CD8-positive, alpha-beta memory T cell (primary cell): Measurements from ENCODE around the gene SIL1. TPM values are rescaled to one million over a fixed set of nuclear protein-coding genes. Genes with fewer than 3 reads are reported as not detected.

Experiments used
- CTCF ChIA-PET: fragments of 350-600 bp; sonication (Branson Sonifier 250); formaldehyde crosslinking; loops from one replicate; lab custom pipeline; 2021; ENCODE audit warnings: antibody characterized with exemption; lab: Charles Lee
- POLR2A ChIA-PET: fragments of 350-600 bp; sonication (Branson Sonifier 250); formaldehyde crosslinking; loops from one replicate; lab custom pipeline; 2021; ENCODE audit warnings: antibody characterized with exemption; lab: Charles Lee
- DNase-seq, 5 donors: peaks; one replicate each; pipeline versions ENCODE4 v3.0.0 to v3.0.0-alpha.2; 2020 to 2022; ENCODE audit warnings: mixed read lengths in 1 of 5
- H3K27ac ChIP-seq: one replicate; pipeline ENCODE4 v1.7.0; 2013; ENCODE audit warnings: low read depth, mild to moderate bottlenecking, low read length, moderate library complexity
- H3K27me3 ChIP-seq: 2 replicates; pipeline ENCODE4 v1.7.0; 2013; ENCODE audit warnings: low read length, mild to moderate bottlenecking; ENCODE audit not compliant: insufficient read depth, poor library complexity, severe bottlenecking
- H3K36me3 ChIP-seq: 2 replicates; pipeline ENCODE4 v1.7.0; 2013; ENCODE audit warnings: mild to moderate bottlenecking, low read length, moderate library complexity; ENCODE audit not compliant: insufficient read depth
- H3K4me1 ChIP-seq: 2 replicates; pipeline ENCODE4 v1.7.0; 2013; ENCODE audit warnings: mild to moderate bottlenecking, low read length, moderate library complexity; ENCODE audit not compliant: insufficient read depth
- H3K4me3 ChIP-seq: 2 replicates; pipeline ENCODE4 v1.7.0; 2013; ENCODE audit warnings: mild to moderate bottlenecking, low read length
- H3K9me3 ChIP-seq: 2 replicates; pipeline ENCODE4 v1.7.0; 2013; ENCODE audit warnings: mild to moderate bottlenecking, low read length
- H3K27ac Mint-ChIP-seq, 8 donors: one replicate each; pipeline ENCODE4 v1.8.0; 2020 to 2021; ENCODE audit warnings: mixed read lengths in 8 of 8, mild to moderate bottlenecking in 6 of 8, inconsistent platforms in 3 of 8, moderate library complexity in 3 of 8
- H3K27me3 Mint-ChIP-seq, 2 donors: one replicate each; pipeline ENCODE4 v1.8.0; 2020 to 2021; ENCODE audit warnings: mixed read lengths in 2 of 2, mild to moderate bottlenecking in 1 of 2, moderate library complexity in 1 of 2
- H3K36me3 Mint-ChIP-seq, 3 donors: one replicate each; pipeline ENCODE4 v1.8.0; 2020 to 2021; ENCODE audit warnings: mixed read lengths in 3 of 3, inconsistent platforms in 1 of 3, mild to moderate bottlenecking in 1 of 3
- H3K4me1 Mint-ChIP-seq, 3 donors: one replicate each; pipeline ENCODE4 v1.8.0; 2020 to 2021; ENCODE audit warnings: mixed read lengths in 3 of 3, inconsistent platforms in 1 of 3, mild to moderate bottlenecking in 1 of 3
- H3K4me3 Mint-ChIP-seq, 7 donors: one replicate each; pipeline ENCODE4 v1.8.0; 2020 to 2021; ENCODE audit warnings: mixed read lengths in 7 of 7, mild to moderate bottlenecking in 6 of 7, moderate library complexity in 4 of 7, inconsistent platforms in 2 of 7
- H3K9me3 Mint-ChIP-seq, 5 donors: one replicate each; pipeline ENCODE4 v1.8.0; 2020 to 2022; ENCODE audit warnings: mixed read lengths in 5 of 5, mild to moderate bottlenecking in 3 of 5, moderate library complexity in 2 of 5, inconsistent platforms in 1 of 5
- polyA plus RNA-seq: library from polyadenylated mRNA; unstranded; fragments of 300-500 nt; fragmentation: Illumina TruSeq; gene quantifications from one replicate; pipeline ENCODE4 v1.2.3, GENCODE V29; 2021
- total RNA-seq, 2 experiments: library from RNA; stranded (reverse); gene quantifications; one replicate each; pipeline ENCODE4 v1.2.3, GENCODE V29; 2021

The SIL1 gene
- total and polyA plus RNA-seq, 3 experiments from 2014 or later, result 15.0 to 27.5 (median 26.6) TPM

DNA sequence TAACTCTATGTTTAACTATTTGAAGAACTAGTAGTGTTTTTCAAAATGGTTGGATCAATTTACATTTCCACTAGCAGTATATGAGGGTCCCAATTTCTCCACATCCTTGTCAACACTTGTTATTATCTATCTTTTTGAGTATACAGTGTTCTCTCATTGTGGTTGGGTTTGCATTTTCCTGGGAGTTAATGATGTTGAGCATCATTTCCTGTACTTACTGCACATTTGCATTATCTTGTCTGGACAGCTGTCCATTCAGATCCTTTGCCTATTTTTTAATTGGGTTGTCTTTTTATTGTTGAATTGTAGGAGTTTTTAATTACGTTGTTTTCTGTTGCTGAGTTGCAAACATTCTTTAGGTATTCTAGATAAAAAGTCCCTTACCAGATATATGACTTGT is 219.6 kb downstream of the SIL1 start:
- Histone ChIP-seq H3K27me3 (no peaks in the 10 kb centered on the region), H3K4me3 (no peak overlapping the region), H3K9me3 (no peaks in the 10 kb centered on the region), H3K36me3 (no peaks in the 10 kb centered on the region), H3K4me1 (peaks cover 30% of the 10 kb centered on the region), H3K27ac (no peak overlapping the region)
- no peak overlapping the region for H3K4me3 Mint-ChIP-seq
- DNase-seq, result no peak
- ChIA-PET POLR2A (no interaction called here), CTCF (no interaction called here)
- no peak overlapping the region for H3K27ac Mint-ChIP-seq
- H3K27me3 Mint-ChIP-seq, result peaks cover 0 to 2% of the 10 kb centered on the region in 2 donors
- H3K4me1 Mint-ChIP-seq, result peaks cover 31 to 45% (median 36%) of the 10 kb centered on the region in 3 donors
- H3K36me3 Mint-ChIP-seq, result peaks cover 0 to 4% (median 0%) of the 10 kb centered on the region in 3 donors
- no peaks in the 10 kb centered on the region for H3K9me3 Mint-ChIP-seq

DNA sequence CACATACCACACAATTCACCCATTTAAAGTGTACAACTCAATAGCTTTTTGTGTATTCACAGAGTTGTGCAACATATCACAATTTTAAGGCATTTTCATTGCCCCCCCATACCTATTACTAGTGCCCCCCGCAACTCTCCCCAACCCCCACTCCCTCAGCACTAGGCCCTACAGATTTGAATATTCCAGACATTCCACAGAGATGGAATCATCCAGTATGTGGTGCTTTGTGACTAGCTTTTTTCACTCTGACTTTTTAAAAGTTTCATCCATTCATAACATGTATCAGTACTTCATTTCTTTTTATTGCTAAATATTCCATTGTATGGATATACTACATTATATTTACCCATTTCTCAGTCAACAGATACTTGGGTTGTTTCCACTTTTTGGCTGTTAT is 220.1 kb downstream of the SIL1 start:
- H3K4me3 Mint-ChIP-seq, result no peak overlapping the region
- POLR2A ChIA-PET, result no interaction called here
- no peaks in the 10 kb centered on the region for H3K27me3 ChIP-seq
- H3K9me3 ChIP-seq, result no peaks in the 10 kb centered on the region
- no peak for DNase-seq
- H3K27ac Mint-ChIP-seq, result no peak overlapping the region
- H3K4me3 ChIP-seq, result no peak overlapping the region
- H3K9me3 Mint-ChIP-seq, result no peaks in the 10 kb centered on the region
- peaks cover 30% of the 10 kb centered on the region for H3K4me1 ChIP-seq
- H3K36me3 ChIP-seq, result no peaks in the 10 kb centered on the region
- peaks cover 0 to 2% of the 10 kb centered on the region in 2 donors for H3K27me3 Mint-ChIP-seq
- H3K4me1 Mint-ChIP-seq, result peaks cover 29 to 43% (median 36%) of the 10 kb centered on the region in 3 donors
- H3K27ac ChIP-seq, result no peak overlapping the region
- CTCF ChIA-PET, result no interaction called here
- H3K36me3 Mint-ChIP-seq, result peaks cover 0 to 2% (median 0%) of the 10 kb centered on the region in 3 donors

DNA sequence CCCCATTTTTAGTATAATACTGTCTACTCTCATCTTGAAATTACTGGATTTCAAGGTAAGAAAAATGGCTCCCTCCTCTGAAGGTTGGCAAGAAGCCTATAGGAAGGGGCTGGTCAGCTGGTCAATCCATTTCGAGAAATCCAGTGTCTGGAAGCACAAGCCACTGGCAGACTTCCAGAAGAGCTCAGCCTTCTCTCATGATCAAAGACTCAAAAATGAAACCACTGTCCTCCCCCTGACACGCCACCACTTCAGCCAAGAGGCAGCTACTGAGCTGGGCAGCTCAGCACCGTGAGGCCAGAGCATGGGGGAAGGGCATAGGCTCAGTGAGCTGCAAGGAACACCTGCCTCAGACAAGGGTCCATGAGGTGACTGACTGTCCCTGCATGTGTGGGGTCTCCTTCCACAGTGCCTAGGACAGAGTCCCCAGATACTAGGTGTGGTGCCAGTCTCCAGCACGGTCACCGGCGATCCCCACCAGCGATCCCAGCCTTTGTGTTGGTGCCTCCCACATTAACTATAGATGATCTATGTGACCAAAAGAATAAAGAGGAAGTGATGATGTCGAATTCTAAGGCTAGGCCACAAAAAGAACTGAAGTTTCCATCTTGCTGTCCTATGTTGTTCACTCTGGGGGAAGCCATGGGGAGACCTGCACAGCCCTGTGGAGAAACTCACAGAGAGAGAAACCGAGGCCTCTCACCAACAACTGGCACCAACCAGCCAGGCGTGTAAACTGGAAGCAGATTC is 222.9 kb downstream of the SIL1 start:
- no peaks in the 10 kb centered on the region for H3K9me3 Mint-ChIP-seq
- H3K36me3 Mint-ChIP-seq, result peaks cover 0 to 4% (median 1%) of the 10 kb centered on the region in 3 donors
- no peak overlapping the region for H3K27ac ChIP-seq
- H3K4me3 Mint-ChIP-seq, result no peak overlapping the region
- H3K36me3 ChIP-seq, result no peaks in the 10 kb centered on the region
- no peak for DNase-seq
- H3K9me3 ChIP-seq, result no peaks in the 10 kb centered on the region
- CTCF ChIA-PET, result interaction anchor here (1.3 kb wide), 1 partner anchor 10 kb away, joined by 3 read pairs; no protein-coding TSS in a partner anchor
- POLR2A ChIA-PET, result no interaction called here
- H3K27me3 ChIP-seq, result no peaks in the 10 kb centered on the region
- peaks cover 11% of the 10 kb centered on the region for H3K4me1 ChIP-seq
- H3K4me3 ChIP-seq, result no peak overlapping the region
- no peak overlapping the region for H3K27ac Mint-ChIP-seq
- peaks cover 0 to 2% of the 10 kb centered on the region in 2 donors for H3K27me3 Mint-ChIP-seq
- peaks cover 9 to 18% (median 13%) of the 10 kb centered on the region in 3 donors for H3K4me1 Mint-ChIP-seq

DNA sequence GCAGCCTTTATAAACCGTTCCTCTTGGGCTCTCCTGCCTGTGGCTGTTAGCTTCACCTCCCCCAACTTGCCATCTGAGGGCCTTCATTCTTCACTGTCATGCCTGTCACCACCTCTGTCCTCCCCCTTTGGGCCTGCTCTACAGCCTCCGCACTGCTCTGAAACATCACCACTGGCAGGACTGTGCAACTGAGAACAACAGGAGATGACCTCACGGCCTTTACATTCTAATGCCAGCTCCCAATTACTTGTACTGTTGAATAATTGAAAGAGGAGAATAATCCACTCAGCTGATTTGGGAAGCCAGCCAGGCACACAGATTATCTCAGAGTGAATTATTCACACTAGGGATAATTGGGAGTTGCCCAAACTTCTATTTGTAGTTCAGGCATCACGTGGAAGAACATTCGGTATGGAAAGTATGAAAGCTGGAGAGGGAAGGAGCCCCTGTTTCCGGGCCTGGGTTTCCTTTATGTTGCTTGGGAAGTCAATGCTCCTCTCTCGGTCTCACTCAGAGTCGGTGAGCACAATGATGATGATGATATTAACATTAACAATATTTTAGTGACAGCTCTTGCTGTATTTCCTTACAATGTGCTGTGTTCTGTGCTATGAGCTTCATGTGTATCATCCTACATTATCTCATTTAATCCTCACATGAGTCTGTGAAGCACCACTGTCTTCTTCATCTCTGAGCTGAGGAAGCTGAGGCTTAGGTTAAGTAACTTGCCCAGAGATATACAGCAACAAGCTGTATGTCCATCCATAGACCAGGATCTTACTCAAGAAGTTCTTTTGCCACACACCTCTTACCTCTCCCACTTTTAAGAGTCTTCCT is 223.7 kb downstream of the SIL1 start:
- Mint-ChIP-seq H3K27ac (no peak overlapping the region), H3K4me1 (peaks cover under 1 to 10% (median 4%) of the 10 kb centered on the region in 3 donors), H3K9me3 (no peaks in the 10 kb centered on the region), H3K27me3 (peaks cover 0 to 2% of the 10 kb centered on the region in 2 donors), H3K4me3 (no peak overlapping the region), H3K36me3 (peaks cover 0 to 4% (median 1%) of the 10 kb centered on the region in 3 donors)
- POLR2A ChIA-PET, result no interaction called here
- Histone ChIP-seq H3K4me1 (peaks cover 2% of the 10 kb centered on the region), H3K27me3 (no peaks in the 10 kb centered on the region), H3K4me3 (no peak overlapping the region), H3K9me3 (no peaks in the 10 kb centered on the region), H3K27ac (no peak overlapping the region), H3K36me3 (no peaks in the 10 kb centered on the region)
- DNase-seq, result no peak
- CTCF ChIA-PET, result no interaction called here

DNA sequence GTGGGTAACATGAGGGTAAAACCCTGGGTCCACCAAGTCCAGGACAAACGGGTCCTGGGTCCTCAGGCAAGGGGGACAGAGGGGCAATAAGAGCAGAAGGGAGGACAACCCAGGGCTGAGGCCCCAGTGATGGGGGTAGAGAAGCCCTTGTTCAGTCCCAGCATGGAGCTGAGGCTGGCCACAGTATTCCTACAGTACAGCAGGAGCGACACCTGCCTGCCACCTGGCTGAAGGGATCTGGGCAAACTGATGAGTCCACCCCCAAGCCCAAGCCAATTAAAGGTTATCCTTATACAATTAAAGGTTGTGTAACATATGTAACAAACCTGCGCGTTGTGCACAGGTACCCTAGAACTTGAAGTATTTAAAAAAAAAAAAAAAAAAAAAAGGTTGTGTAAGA is 225.3 kb downstream of the SIL1 start:
- H3K27ac ChIP-seq, result no peak overlapping the region
- CTCF ChIA-PET, result interaction anchor here (1.2 kb wide), 1 partner anchor 30 kb away, joined by 3 read pairs; no protein-coding TSS in a partner anchor
- H3K27me3 ChIP-seq, result no peaks in the 10 kb centered on the region
- Mint-ChIP-seq H3K9me3 (no peaks in the 10 kb centered on the region), H3K27ac (no peak overlapping the region), H3K36me3 (peaks cover 0 to 4% (median 1%) of the 10 kb centered on the region in 3 donors), H3K4me1 (no peaks in the 10 kb centered on the region), H3K27me3 (peaks cover 0 to 2% of the 10 kb centered on the region in 2 donors), H3K4me3 (no peak overlapping the region)
- no peak for DNase-seq
- H3K9me3 ChIP-seq, result no peaks in the 10 kb centered on the region
- H3K36me3 ChIP-seq, result no peaks in the 10 kb centered on the region
- POLR2A ChIA-PET, result no interaction called here
- H3K4me1 ChIP-seq, result no peaks in the 10 kb centered on the region
- H3K4me3 ChIP-seq, result no peak overlapping the region

DNA sequence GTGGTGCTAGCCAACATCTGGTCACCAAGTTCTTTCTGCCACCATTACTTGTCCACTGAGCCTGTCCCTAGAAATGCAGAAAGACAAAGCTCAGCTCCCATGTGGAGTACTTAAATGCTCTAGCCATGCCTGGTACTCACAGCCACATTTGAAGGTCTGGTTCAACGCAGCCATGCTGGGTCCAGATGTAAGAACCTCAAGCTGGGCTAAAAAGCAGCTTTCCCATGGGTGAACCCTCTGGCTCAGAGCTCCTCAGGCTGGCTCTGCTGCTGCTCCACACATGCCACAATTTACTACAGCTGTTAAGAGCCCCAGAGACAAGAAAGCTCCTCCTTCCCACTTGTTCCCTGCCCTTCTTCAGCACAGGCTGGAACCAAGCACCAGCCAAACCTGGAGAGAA is 225.9 kb downstream of the SIL1 start:
- H3K36me3 ChIP-seq, result no peaks in the 10 kb centered on the region
- ChIA-PET CTCF (interaction anchor here (0.6 to 1.2 kb wide), 2 partner anchors 30 to 509 kb away, joined by 3 read pairs; no protein-coding TSS in a partner anchor), POLR2A (no interaction called here)
- H3K27ac ChIP-seq, result no peak overlapping the region
- Mint-ChIP-seq H3K9me3 (no peaks in the 10 kb centered on the region), H3K27me3 (peaks cover 0 to 2% of the 10 kb centered on the region in 2 donors), H3K4me1 (no peaks in the 10 kb centered on the region), H3K27ac (peak overlapping the region in 2 of 8 donors; percentile 24 to 77), H3K36me3 (peaks cover 0 to 5% (median 1%) of the 10 kb centered on the region in 3 donors), H3K4me3 (no peak overlapping the region)
- DNase-seq, result no peak
- H3K4me3 ChIP-seq, result no peak overlapping the region
- no peaks in the 10 kb centered on the region for H3K27me3 ChIP-seq
- no peaks in the 10 kb centered on the region for H3K4me1 ChIP-seq
- H3K9me3 ChIP-seq, result no peaks in the 10 kb centered on the region

DNA sequence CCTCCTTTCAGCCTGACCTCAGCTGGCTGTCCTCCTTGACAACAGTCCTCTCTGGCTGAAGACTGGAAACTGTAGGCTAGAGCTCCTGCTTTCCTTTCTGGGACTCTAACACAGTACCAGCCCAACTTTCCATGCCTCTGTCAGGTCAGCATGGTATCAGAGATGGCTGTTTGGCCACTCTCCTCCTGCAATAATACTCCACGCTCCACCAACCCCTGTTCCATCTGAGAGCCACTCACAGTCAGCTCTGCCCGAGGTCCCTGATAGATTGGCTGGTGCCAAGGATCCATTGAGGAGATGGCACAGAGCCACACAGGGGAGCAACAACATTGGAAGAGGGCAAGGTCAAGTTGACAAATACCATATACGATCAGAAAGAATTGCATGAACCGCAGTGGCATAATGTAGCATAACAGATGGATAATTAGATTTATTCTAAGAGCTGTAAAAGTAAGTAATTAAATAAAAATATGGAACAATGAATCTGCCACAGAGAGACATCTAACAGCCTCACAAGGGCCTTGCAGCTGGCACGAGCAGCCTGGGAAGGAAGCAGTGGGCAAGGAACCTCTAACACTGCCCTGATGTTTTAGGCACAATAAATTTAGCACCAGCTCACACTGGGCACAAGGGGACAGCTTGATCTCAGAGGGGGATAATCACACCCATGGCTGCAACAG is 228.7 kb downstream of the SIL1 start:
- H3K9me3 ChIP-seq, result no peaks in the 10 kb centered on the region
- no peak overlapping the region for H3K27ac ChIP-seq
- no peak for DNase-seq
- Mint-ChIP-seq H3K4me3 (no peak overlapping the region), H3K36me3 (peaks cover 0 to 4% (median 1%) of the 10 kb centered on the region in 3 donors), H3K9me3 (no peaks in the 10 kb centered on the region), H3K27me3 (peaks cover 0 to 2% of the 10 kb centered on the region in 2 donors), H3K27ac (no peak overlapping the region), H3K4me1 (no peaks in the 10 kb centered on the region)
- no peaks in the 10 kb centered on the region for H3K4me1 ChIP-seq
- H3K4me3 ChIP-seq, result no peak overlapping the region
- no peaks in the 10 kb centered on the region for H3K36me3 ChIP-seq
- CTCF ChIA-PET, result no interaction called here
- H3K27me3 ChIP-seq, result no peaks in the 10 kb centered on the region
- POLR2A ChIA-PET, result no interaction called here
